GM12892 (cell line): ENCODE results near the gene RAB3GAP1.

ENCODE experiments used
- DNase-seq: peaks from one replicate; pipeline ENCODE4 v3.0.0; 2011; ENCODE audit not compliant: insufficient read length
- FAIRE-seq: peaks from 2 replicates; lab custom pipeline; 2011; peaks lifted over from hg19 to GRCh38; lab: Jason Lieb, UNC
- POLR2A ChIP-seq: IDR thresholded peaks from 2 replicates; pipeline ENCODE4 v1.6.1; 2011; ENCODE audit warnings: low read depth, low read length, control low read depth
- POLR2AphosphoS5 ChIP-seq: IDR thresholded peaks from 2 replicates; pipeline ENCODE4 v1.6.1; 2011; ENCODE audit warnings: low read depth, low read length, control low read depth
- TAF1 ChIP-seq: IDR thresholded peaks from 2 replicates; pipeline ENCODE4 v1.6.1; 2011; ENCODE audit warnings: low read depth, mild to moderate bottlenecking, control low read depth, low read length, borderline replicate concordance

The RAB3GAP1 gene

GRCh38 chr2:135174049-135174809 is 122.1 kb downstream of the RAB3GAP1 start:
- TF ChIP-seq TAF1 = no peak
- TF ChIP-seq POLR2A = no peak
- no peak for TF ChIP-seq POLR2AphosphoS5
- DNase-seq = no peak
- FAIRE-seq = no peak

GRCh38 chr2:135174810-135175093 is 122.7 kb downstream of the RAB3GAP1 start:
- DNase-seq (no peak), FAIRE-seq (no peak)

GRCh38 chr2:135175177-135175576 is 123.1 kb downstream of the RAB3GAP1 start:
- no peak for TF ChIP-seq POLR2AphosphoS5
- no peak for TF ChIP-seq TAF1
- TF ChIP-seq POLR2A = no peak
- no peak for FAIRE-seq
- DNase-seq = no peak

More at GRCh38 chr2:135174810-135175093, 122.7 kb downstream of the RAB3GAP1 start:
- TF ChIP-seq POLR2A = no peak

- TF ChIP-seq TAF1 = no peak
- TF ChIP-seq POLR2A = no peak
- no peak for TF ChIP-seq POLR2AphosphoS5
- no peak for DNase-seq
- FAIRE-seq = no peak
Observed at GRCh38 chr2:135179689-135180088, 127.6 kb downstream of the RAB3GAP1 start.

- DNase-seq (no peak), FAIRE-seq (no peak)
- TF ChIP-seq TAF1 (no peak), POLR2A (no peak)
Observed at GRCh38 chr2:135182190-135182589, 130.1 kb downstream of the RAB3GAP1 start.

- TF ChIP-seq POLR2AphosphoS5 (no peak), POLR2A (no peak), TAF1 (no peak)
- no peak for DNase-seq
- FAIRE-seq = no peak
Observed at GRCh38 chr2:135182601-135183000, 130.5 kb downstream of the RAB3GAP1 start.

- DNase-seq (no peak), FAIRE-seq (no peak)
- no peak for TF ChIP-seq TAF1
Observed at GRCh38 chr2:135183822-135184221, 131.7 kb downstream of the RAB3GAP1 start.

GRCh38 chr2:135186054-135186453 is 134.0 kb downstream of the RAB3GAP1 start:
- TF ChIP-seq POLR2AphosphoS5 = no peak
- no peak for FAIRE-seq
- DNase-seq = no peak

- DNase-seq (no peak), FAIRE-seq (no peak)
- TF ChIP-seq POLR2AphosphoS5 (no peak), TAF1 (no peak)
Observed at GRCh38 chr2:135187270-135187669, 135.2 kb downstream of the RAB3GAP1 start.

GRCh38 chr2:135189148-135189547 is 137.1 kb downstream of the RAB3GAP1 start:
- FAIRE-seq = no peak
- DNase-seq = no peak

GRCh38 chr2:135190799-135191198 is 138.7 kb downstream of the RAB3GAP1 start:
- TF ChIP-seq POLR2A = no peak
- no peak for TF ChIP-seq TAF1
- no peak for TF ChIP-seq POLR2AphosphoS5
- FAIRE-seq (no peak), DNase-seq (no peak)

More at GRCh38 chr2:135189148-135189547, 137.1 kb downstream of the RAB3GAP1 start:
- no peak for TF ChIP-seq POLR2A
- no peak for TF ChIP-seq TAF1
- TF ChIP-seq POLR2AphosphoS5 = no peak

- no peak for TF ChIP-seq POLR2AphosphoS5
- no peak for TF ChIP-seq TAF1
- no peak for TF ChIP-seq POLR2A
- FAIRE-seq (no peak), DNase-seq (no peak)
Observed at GRCh38 chr2:135198481-135198880, 146.4 kb downstream of the RAB3GAP1 start.

GRCh38 chr2:135202751-135203150 is 150.7 kb downstream of the RAB3GAP1 start:
- FAIRE-seq (no peak), DNase-seq (no peak)

More at GRCh38 chr2:135202751-135203150, 150.7 kb downstream of the RAB3GAP1 start:
- no peak for TF ChIP-seq POLR2AphosphoS5
- no peak for TF ChIP-seq TAF1
- no peak for TF ChIP-seq POLR2A
